Measurements from ENCODE around the gene DPM2.

The DPM2 gene

GRCh38 chr9:127938298-127938690, 640 bp upstream of the DPM2 start:
- no peak for DNase-seq (ENCODE audit: low read depth in 1 of 2, low spot score in 1 of 2)

GRCh38 chr9:127937056-127937387, 632 bp downstream of the DPM2 start:
- DNase-seq (ENCODE audit: low read depth in 1 of 2, low spot score in 1 of 2), result no peak

GRCh38 chr9:127936347-127936852, 1.3 kb downstream of the DPM2 start:
- no peak for DNase-seq (ENCODE audit: low read depth in 1 of 2, low spot score in 1 of 2)

- DNase-seq (ENCODE audit: low read depth in 1 of 2, low spot score in 1 of 2), result no peak
Measured at GRCh38 chr9:127935765-127936221, 1.9 kb downstream of the DPM2 start.

- DNase-seq (ENCODE audit: low read depth in 1 of 2, low spot score in 1 of 2), result no peak
Measured at GRCh38 chr9:127934986-127935385, 2.7 kb downstream of the DPM2 start.

GRCh38 chr9:127934248-127934647, 3.4 kb downstream of the DPM2 start:
- DNase-seq (ENCODE audit: low read depth in 1 of 2, low spot score in 1 of 2), result no peak

- DNase-seq (ENCODE audit: low read depth in 1 of 2, low spot score in 1 of 2), result no peak
Measured at GRCh38 chr9:127931092-127931881, 6.4 kb downstream of the DPM2 start.

GRCh38 chr9:127930231-127931091, 7.2 kb downstream of the DPM2 start, which contains the start of gene PIP5KL1:
Gene PIP5KL1 (minus strand): TSS chr9:127930777. CDS start chr9:127930752, 25 bp downstream.
- no peak for DNase-seq (ENCODE audit: low read depth in 1 of 2, low spot score in 1 of 2)

- DNase-seq (ENCODE audit: low read depth in 1 of 2, low spot score in 1 of 2), result no peak
Measured at GRCh38 chr9:127929625-127929979, 8.1 kb downstream of the DPM2 start.

GRCh38 chr9:127928676-127929624, 8.7 kb downstream of the DPM2 start:
- no peak for DNase-seq (ENCODE audit: low read depth in 1 of 2, low spot score in 1 of 2)

- no peak for DNase-seq (ENCODE audit: low read depth in 1 of 2, low spot score in 1 of 2)
Measured at GRCh38 chr9:127927988-127928675, 9.5 kb downstream of the DPM2 start.

GRCh38 chr9:127927201-127927987, 10.3 kb downstream of the DPM2 start:
- DNase-seq (ENCODE audit: low read depth in 1 of 2, low spot score in 1 of 2), result peak in 1 of 2 donors; percentile 62

- DNase-seq (ENCODE audit: low read depth in 1 of 2, low spot score in 1 of 2), result no peak
Measured at GRCh38 chr9:127926906-127927200, 10.8 kb downstream of the DPM2 start.

GRCh38 chr9:127925959-127926905, 11.4 kb downstream of the DPM2 start:
- DNase-seq (ENCODE audit: low read depth in 1 of 2, low spot score in 1 of 2), result no peak

- no peak for DNase-seq (ENCODE audit: low read depth in 1 of 2, low spot score in 1 of 2)
Measured at GRCh38 chr9:127924736-127925444, 12.8 kb downstream of the DPM2 start.

- no peak for DNase-seq (ENCODE audit: low read depth in 1 of 2, low spot score in 1 of 2)
Measured at GRCh38 chr9:127923771-127924170, 13.9 kb downstream of the DPM2 start.

GRCh38 chr9:127923046-127923445, 14.6 kb downstream of the DPM2 start:
- no peak for DNase-seq (ENCODE audit: low read depth in 1 of 2, low spot score in 1 of 2)

GRCh38 chr9:127921557-127922120, 16.0 kb downstream of the DPM2 start:
- peak; percentile 72 to 74 for DNase-seq (ENCODE audit: low read depth in 1 of 2, low spot score in 1 of 2)

Measured in activated CD4-positive, alpha-beta T cell treated with anti-CD3 and anti-CD28 coated beads, Interleukin-2, amount 50 U/mL, for 24 hours (primary cell).